GM23338 (cell line): ENCODE measurements around the gene SETD1B. TPM values are rescaled to one million over a fixed set of nuclear protein-coding genes. Genes with fewer than 3 reads are reported as not detected.

Source experiments
- ATAC-seq: fragments of 200-7000 bp; cut with Tn5 transposase; 3 replicates; pipeline ENCODE4 v1.9.1; 2020
- DNase-seq: peaks from one replicate; pipeline ENCODE4 v3.0.0-alpha.2; 2015; ENCODE audit warnings: low spot score
- H2AFZ ChIP-seq: fragments of 200-600 bp; sonication (generic); 2 replicates; pipeline ENCODE4 v1.8.0; 2016; ENCODE audit warnings: antibody characterized with exemption, mild to moderate bottlenecking, moderate library complexity
- H3F3A ChIP-seq: fragments of 200-600 bp; sonication (generic); replicated peaks from 2 replicates; pipeline ENCODE4 v1.8.0; 2017; ENCODE audit warnings: antibody characterized with exemption, mixed run types, low read depth
- H3K27ac ChIP-seq: fragments of 200-600 bp; sonication (generic); 2 replicates; pipeline ENCODE4 v1.6.1; 2016; ENCODE audit warnings: low read depth
- H3K27me3 ChIP-seq: fragments of 200-600 bp; sonication (generic); 2 replicates; pipeline ENCODE4 v1.8.0; 2016; ENCODE audit warnings: mild to moderate bottlenecking, mixed run types, moderate library complexity; ENCODE audit not compliant: insufficient read depth
- H3K36me3 ChIP-seq: fragments of 200-600 bp; sonication (generic); 2 replicates; pipeline ENCODE4 v1.8.0; 2016; ENCODE audit warnings: mild to moderate bottlenecking; ENCODE audit not compliant: insufficient read depth
- H3K4me1 ChIP-seq: fragments of 200-600 bp; sonication (generic); 2 replicates; pipeline ENCODE4 v1.8.0; 2016; ENCODE audit warnings: mild to moderate bottlenecking, moderate library complexity; ENCODE audit not compliant: insufficient read depth
- H3K4me2 ChIP-seq: fragments of 200-600 bp; sonication (generic); 2 replicates; pipeline ENCODE4 v1.7.1; 2017; ENCODE audit warnings: mixed run types
- H3K4me3 ChIP-seq: fragments of 200-600 bp; sonication (generic); 2 replicates; pipeline ENCODE4 v1.6.1; 2016; ENCODE audit warnings: mixed run types
- H3K79me2 ChIP-seq: fragments of 200-600 bp; sonication (generic); replicated peaks from 2 replicates; pipeline ENCODE4 v1.8.0; 2017; ENCODE audit warnings: mild to moderate bottlenecking; ENCODE audit not compliant: insufficient read depth
- H3K9me2 ChIP-seq: fragments of 200-600 bp; sonication (generic); 2 replicates; pipeline ENCODE4 v1.8.0; 2017; ENCODE audit not compliant: insufficient read depth
- H4K20me1 ChIP-seq: fragments of 200-600 bp; sonication (generic); replicated peaks from 2 replicates; pipeline ENCODE4 v1.8.0; 2017; ENCODE audit warnings: mild to moderate bottlenecking; ENCODE audit not compliant: insufficient read depth
- H3K27ac Mint-ChIP-seq: 2 replicates; pipeline ENCODE4 v1.8.0; 2020; ENCODE audit warnings: inconsistent platforms, mild to moderate bottlenecking, moderate library complexity, mixed read lengths
- H3K27me3 Mint-ChIP-seq: 3 replicates; pipeline ENCODE4 v1.8.0; 2022; ENCODE audit warnings: low read depth, mild to moderate bottlenecking, moderate library complexity, mixed read lengths, inconsistent platforms; ENCODE audit not compliant: insufficient read depth, poor library complexity
- H3K36me3 Mint-ChIP-seq: 3 replicates; pipeline ENCODE4 v1.8.0; 2021; ENCODE audit warnings: low read depth, mild to moderate bottlenecking, inconsistent platforms, moderate library complexity, mixed read lengths
- H3K4me1 Mint-ChIP-seq: 3 replicates; pipeline ENCODE4 v1.8.0; 2020; ENCODE audit warnings: mild to moderate bottlenecking, inconsistent platforms, mixed read lengths
- H3K4me3 Mint-ChIP-seq: 3 replicates; pipeline ENCODE4 v1.8.0; 2021; ENCODE audit warnings: moderate library complexity, mild to moderate bottlenecking, inconsistent platforms, mixed read lengths
- H3K9me3 Mint-ChIP-seq: 3 replicates; pipeline ENCODE4 v1.8.0; 2020; ENCODE audit warnings: moderate library complexity, mild to moderate bottlenecking, inconsistent platforms, mixed read lengths
- CTCF ChIP-seq, 2 experiments: fragments of 200-600 bp in 1 of 2; sonication (generic) in 1 of 2; conservative IDR thresholded peaks; 2 replicates each; pipeline versions ENCODE4 v1.5.1 to v1.6.1; 2016 to 2017; ENCODE audit warnings: antibody characterized with exemption in 2 of 2, low read depth in 2 of 2, mild to moderate bottlenecking in 2 of 2, moderate library complexity in 1 of 2
- ETS1 ChIP-seq: IDR thresholded peaks from 2 replicates; pipeline ENCODE4 v1.6.1; 2016; ENCODE audit warnings: antibody characterized with exemption
- EZH2 ChIP-seq: fragments of 200-600 bp; sonication (generic); IDR thresholded peaks from one replicate; pipeline ENCODE4 v1.8.0; 2017; ENCODE audit warnings: antibody characterized with exemption, mild to moderate bottlenecking, low read depth; ENCODE audit not compliant: unreplicated experiment
- EZH2phosphoT487 ChIP-seq: fragments of 200-600 bp; sonication (generic); IDR thresholded peaks from one replicate; pipeline ENCODE4 v1.8.1; 2018; ENCODE audit warnings: antibody characterized with exemption; ENCODE audit not compliant: unreplicated experiment
- NANOG ChIP-seq: IDR thresholded peaks from 2 replicates; pipeline ENCODE4 v1.6.1; 2016; ENCODE audit warnings: antibody characterized with exemption, borderline replicate concordance
- POLR2AphosphoS5 ChIP-seq: IDR thresholded peaks from 2 replicates; pipeline ENCODE4 v1.6.1; 2016; ENCODE audit warnings: antibody characterized with exemption, low read depth
- REST ChIP-seq: IDR thresholded peaks from one replicate; pipeline ENCODE4 v1.6.1; 2018; ENCODE audit warnings: antibody characterized with exemption; ENCODE audit not compliant: unreplicated experiment
- STAT1 ChIP-seq: IDR thresholded peaks from one replicate; pipeline ENCODE4 v1.6.1; 2016; ENCODE audit warnings: antibody characterized with exemption; ENCODE audit not compliant: unreplicated experiment
- ZNF114 ChIP-seq: fragments of 250-450 bp; sonication (Bioruptor Pico); IDR thresholded peaks from 2 replicates; pipeline ENCODE4 v1.5.0; 2020; ENCODE audit warnings: mild to moderate bottlenecking, moderate library complexity
- ZNF331 ChIP-seq: fragments of 250-450 bp; sonication (Bioruptor Pico); IDR thresholded peaks from 2 replicates; pipeline ENCODE4 v1.5.0; 2020; ENCODE audit warnings: low read depth, mild to moderate bottlenecking, moderate library complexity
- long read RNA-seq: library from polyadenylated mRNA; unstranded; transcript quantifications from one replicate; pipeline ENCODE4 v2.0.0, GENCODE V29; 2020; ENCODE audit not compliant: unreplicated experiment
- polyA plus RNA-seq: library from polyadenylated mRNA; unstranded; fragments of >200 nt; fragmentation: Nextera tagmentation; extraction: Ambion mirVana; gene quantifications from 2 replicates; pipeline ENCODE4 v1.2.1, GENCODE V29; 2016
- total RNA-seq: library from RNA; depleted of rRNA; stranded (reverse); fragments of >200 nt; shearing (Covaris generic); gene quantifications from 2 replicates; pipeline ENCODE4 v1.2.3, GENCODE V29; 2014; rRNA removed

The SETD1B gene
- total RNA-seq (8.7 and 8.9 TPM in 2 replicates), polyA plus RNA-seq (3.1 and 3.4 TPM in 2 replicates)
- long read RNA-seq, partial matches to known transcripts = 0 of 2 reads
- long read RNA-seq, other reads (novel, unspliced or antisense) = 2 of 2 reads

- DNase-seq (peak; percentile 82), ATAC-seq (peak; percentile 6)
- peaks cover 36% of the 10 kb centered on the region for H3K4me1 Mint-ChIP-seq
- H3K36me3 Mint-ChIP-seq = peaks cover 48% of the 10 kb centered on the region
- peak within 1 kb of the TSS; percentile 99 for H3K27ac ChIP-seq
- H4K20me1 ChIP-seq = peaks cover 4% of the 10 kb centered on the region; the same call in 1 of the 2 replicates
- H3K4me3 ChIP-seq = peak within 1 kb of the TSS; percentile 86
- no peaks in the 10 kb centered on the region for H3K9me2 ChIP-seq
- peaks cover 5% of the 10 kb centered on the region; the same call in 1 of the 3 replicates for H3K9me3 Mint-ChIP-seq
- H3K36me3 ChIP-seq = no peaks in the 10 kb centered on the region
- peaks cover 23% of the 10 kb centered on the region for H3K4me1 ChIP-seq
- H3K4me2 ChIP-seq = peak within 1 kb of the TSS; percentile 98
- peaks cover 23% of the 10 kb centered on the region for H3K27me3 Mint-ChIP-seq
- peaks cover 4% of the 10 kb centered on the region; the same call in 1 of the 2 replicates for H3F3A ChIP-seq
- H2AFZ ChIP-seq = no peak within 1 kb of the TSS
- peak within 1 kb of the TSS; percentile 90 for H3K4me3 Mint-ChIP-seq
- H3K27ac Mint-ChIP-seq = peak within 1 kb of the TSS; percentile 100
- H3K27me3 ChIP-seq = no peaks in the 10 kb centered on the region
- H3K79me2 ChIP-seq = peaks cover 59% of the 10 kb centered on the region
- no peak for TF ChIP-seq STAT1
- no peak for TF ChIP-seq ZNF114 (CRISPR knock-in tag)
- no peak for TF ChIP-seq EZH2
- TF ChIP-seq ZNF331 (CRISPR knock-in tag) = no peak
- no peak for TF ChIP-seq CTCF (conservative IDR thresholded peaks at IDR 0.05; ENCODE audit: low read depth in 2 of 2)
- TF ChIP-seq POLR2AphosphoS5 = no peak
- no peak for TF ChIP-seq EZH2phosphoT487
Measured at GRCh38 chr12:121803861-121804416, at the start of gene SETD1B. Gene SETD1B (plus strand): TSS chr12:121804009. CDS start chr12:121804738, 729 bp downstream.

GRCh38 chr12:121754836-121755235 lies 49.0 kb upstream of the SETD1B start:
- Mint-ChIP-seq H3K9me3 (no peaks in the 10 kb centered on the region), H3K36me3 (peaks cover 14% of the 10 kb centered on the region; the same call in 2 of the 3 replicates), H3K27me3 (peaks cover 2% of the 10 kb centered on the region), H3K4me1 (no peaks in the 10 kb centered on the region), H3K27ac (no peak overlapping the region), H3K4me3 (no peak overlapping the region)
- Histone ChIP-seq H3K36me3 (no peaks in the 10 kb centered on the region; the same call in 1 of the 2 replicates), H3K79me2 (no peaks in the 10 kb centered on the region), H3K27me3 (no peaks in the 10 kb centered on the region), H3K9me2 (no peaks in the 10 kb centered on the region), H3K27ac (no peak overlapping the region), H3F3A (0 out of 2 replicates have a peak, but pooled peaks cover 4% of the 10 kb centered on the region), H2AFZ (no peak overlapping the region), H4K20me1 (no peaks in the 10 kb centered on the region), H3K4me2 (no peak overlapping the region), H3K4me3 (no peak overlapping the region), H3K4me1 (no peaks in the 10 kb centered on the region)
- DNase-seq (no peak), ATAC-seq (no peak)
- no peak for TF ChIP-seq REST
- TF ChIP-seq NANOG = no peak
- no peak for TF ChIP-seq CTCF (conservative IDR thresholded peaks at IDR 0.05; ENCODE audit: low read depth in 2 of 2)
- TF ChIP-seq EZH2phosphoT487 = no peak
- TF ChIP-seq EZH2 = no peak
- TF ChIP-seq ETS1 = no peak
- TF ChIP-seq POLR2AphosphoS5 = no peak
